ENCODE results near the gene CDC42. TPM values are rescaled to one million over a fixed set of nuclear protein-coding genes. Genes with fewer than 3 reads are reported as not detected.

The CDC42 gene

Small RNA genes lying within 50 kb of the gene (small RNA-seq; reads per million reads assigned to genes)
- gene RN7SL186P (ENCODE audit: low read depth) = not detected
- not detected for gene RNU6-776P (ENCODE audit: low read depth)

All from mesenchymal stem cell (in vitro differentiated cells and primary cell).